HG03066 (cell line): Measurements from ENCODE around the gene STYXL1.

Experiments
- ATAC-seq: cut with Tn5 transposase; IDR thresholded peaks from one replicate; pipeline ENCODE4 v1.9.1; 2021; ENCODE audit warnings: low read depth; ENCODE audit not compliant: unreplicated experiment

STYXL1 gene

GRCh38 chr7:75995052-75995471, 52.7 kb downstream of the STYXL1 start:
- ATAC-seq: no peak

- ATAC-seq: peak; percentile 94
These were observed 53.3 kb downstream of the STYXL1 start, which contains the start of gene TMEM120A for GRCh38 chr7:75994388-75995051. Gene TMEM120A, minus strand, starts transcription at chr7:75994595. Its CDS starts 25 bp downstream, at chr7:75994570.

- peak; percentile 13 for ATAC-seq
These were observed 54.0 kb downstream of the STYXL1 start for GRCh38 chr7:75993689-75994387.

GRCh38 chr7:75992083-75992755, 55.6 kb downstream of the STYXL1 start:
- ATAC-seq: no peak

- ATAC-seq: no peak
These were observed 56.2 kb downstream of the STYXL1 start for GRCh38 chr7:75991531-75992082.

GRCh38 chr7:75989500-75990388, 58.1 kb downstream of the STYXL1 start:
- ATAC-seq: no peak

GRCh38 chr7:75988568-75989499, 59.0 kb downstream of the STYXL1 start:
- no peak for ATAC-seq

- no peak for ATAC-seq
These were observed 59.8 kb downstream of the STYXL1 start for GRCh38 chr7:75987805-75988567.

- ATAC-seq: no peak
These were observed 60.6 kb downstream of the STYXL1 start for GRCh38 chr7:75987026-75987804.

GRCh38 chr7:75986147-75986781, 61.5 kb downstream of the STYXL1 start:
- no peak for ATAC-seq

- no peak for ATAC-seq
These were observed 62.2 kb downstream of the STYXL1 start for GRCh38 chr7:75985518-75986146.

GRCh38 chr7:75985009-75985517, 62.7 kb downstream of the STYXL1 start:
- no peak for ATAC-seq

- no peak for ATAC-seq
These were observed 63.4 kb downstream of the STYXL1 start for GRCh38 chr7:75984130-75985008.

GRCh38 chr7:75983471-75984129, 64.2 kb downstream of the STYXL1 start:
- ATAC-seq: no peak
